Nucleus accumbens (tissue), 56 donors: Measurements from ENCODE around the gene LRCH1.

ENCODE experiments used
- DNase-seq, 56 donors: peaks; one replicate each; lab custom pipeline; 2025; lab: John Stamatoyannopoulos, UW

LRCH1 gene

DNA sequence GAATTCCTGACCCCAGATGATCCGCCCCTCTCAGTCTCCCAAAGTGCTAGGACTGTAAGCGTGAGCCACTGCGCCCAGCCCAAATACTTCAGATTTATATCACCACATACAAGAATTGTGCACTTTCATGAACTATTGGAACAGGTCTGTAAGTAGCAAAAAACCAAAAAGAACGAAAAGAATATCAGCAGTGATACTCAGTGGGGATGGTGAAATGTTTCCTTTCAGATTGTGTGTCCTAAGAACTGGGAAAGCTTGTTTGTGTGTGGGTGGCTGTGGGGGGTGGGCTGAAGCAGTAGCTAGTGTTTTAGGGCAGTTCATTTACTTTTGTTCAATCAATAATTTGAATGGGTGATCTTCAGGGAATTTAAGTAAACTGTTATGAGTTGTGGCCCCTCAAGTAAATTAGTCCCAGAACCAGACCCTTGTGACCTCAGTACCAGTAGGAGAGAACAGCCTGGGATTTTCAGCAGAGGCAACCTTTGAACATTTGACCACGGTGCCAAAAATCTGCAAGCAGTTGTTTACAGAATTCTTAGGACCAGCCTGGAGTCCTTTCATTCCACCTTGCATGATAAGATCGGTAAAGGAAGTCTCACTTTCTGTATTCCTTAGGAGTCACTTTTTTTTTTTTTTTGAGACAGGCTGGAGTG lies 106.6 kb downstream of the LRCH1 start:
- no peak for DNase-seq

DNA sequence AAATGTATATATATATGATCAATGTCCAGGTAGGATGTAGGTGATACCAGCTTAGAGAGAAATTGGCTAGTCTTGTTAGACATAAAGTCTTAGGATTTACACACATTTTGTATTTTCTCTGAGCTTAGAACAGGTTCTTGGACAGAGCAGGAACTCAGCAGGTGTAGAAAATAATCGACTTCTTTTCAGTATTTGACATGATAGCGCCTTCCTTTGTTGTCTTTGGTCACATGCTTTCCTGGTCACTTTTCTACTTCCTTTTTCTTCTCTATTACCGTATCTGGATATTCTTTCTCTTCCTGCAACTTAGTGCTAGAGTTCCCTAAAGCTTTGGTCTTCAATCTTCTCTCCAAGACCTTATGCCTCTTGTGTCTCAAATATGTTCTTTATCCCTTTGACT lies 107.4 kb downstream of the LRCH1 start:
- DNase-seq: no peak

DNA sequence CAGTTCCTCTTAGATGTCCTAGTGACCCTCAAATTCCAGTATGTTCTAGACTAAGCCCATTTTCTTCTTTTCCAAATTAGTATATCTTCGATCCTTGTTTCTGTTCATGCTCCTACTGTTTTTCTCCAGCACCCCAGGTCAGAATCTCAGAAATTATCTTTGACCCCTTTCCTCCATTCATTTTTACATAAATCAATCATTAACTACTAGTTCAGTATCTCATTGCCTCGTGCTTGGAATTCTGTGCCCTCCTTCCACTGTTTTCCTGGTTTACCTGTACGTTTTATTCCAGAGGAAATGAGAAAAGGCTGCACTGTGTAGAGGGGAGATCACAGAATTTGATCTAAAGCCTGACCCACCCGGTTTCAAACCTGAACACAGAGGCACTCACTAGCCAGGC lies 107.9 kb downstream of the LRCH1 start:
- no peak for DNase-seq

DNA sequence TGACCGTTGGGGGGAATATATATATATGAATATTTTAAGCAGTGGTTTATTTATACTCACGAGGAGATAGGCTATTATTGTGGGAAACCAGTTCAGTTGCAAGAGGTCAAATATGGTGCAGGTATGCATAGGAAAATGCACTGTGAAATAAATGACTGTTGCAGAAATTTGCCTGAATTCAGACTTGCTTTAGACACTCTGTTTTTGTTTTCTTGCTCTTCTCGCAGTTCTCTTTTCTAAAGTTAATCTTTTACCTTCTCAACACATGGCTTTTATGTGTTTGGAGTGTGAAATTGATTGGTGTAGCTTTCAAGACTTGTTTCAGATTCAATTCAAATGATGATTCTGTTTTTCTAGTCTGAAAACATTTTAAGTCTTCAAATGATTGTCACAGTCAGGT lies 109.7 kb downstream of the LRCH1 start:
- no peak for DNase-seq

DNA sequence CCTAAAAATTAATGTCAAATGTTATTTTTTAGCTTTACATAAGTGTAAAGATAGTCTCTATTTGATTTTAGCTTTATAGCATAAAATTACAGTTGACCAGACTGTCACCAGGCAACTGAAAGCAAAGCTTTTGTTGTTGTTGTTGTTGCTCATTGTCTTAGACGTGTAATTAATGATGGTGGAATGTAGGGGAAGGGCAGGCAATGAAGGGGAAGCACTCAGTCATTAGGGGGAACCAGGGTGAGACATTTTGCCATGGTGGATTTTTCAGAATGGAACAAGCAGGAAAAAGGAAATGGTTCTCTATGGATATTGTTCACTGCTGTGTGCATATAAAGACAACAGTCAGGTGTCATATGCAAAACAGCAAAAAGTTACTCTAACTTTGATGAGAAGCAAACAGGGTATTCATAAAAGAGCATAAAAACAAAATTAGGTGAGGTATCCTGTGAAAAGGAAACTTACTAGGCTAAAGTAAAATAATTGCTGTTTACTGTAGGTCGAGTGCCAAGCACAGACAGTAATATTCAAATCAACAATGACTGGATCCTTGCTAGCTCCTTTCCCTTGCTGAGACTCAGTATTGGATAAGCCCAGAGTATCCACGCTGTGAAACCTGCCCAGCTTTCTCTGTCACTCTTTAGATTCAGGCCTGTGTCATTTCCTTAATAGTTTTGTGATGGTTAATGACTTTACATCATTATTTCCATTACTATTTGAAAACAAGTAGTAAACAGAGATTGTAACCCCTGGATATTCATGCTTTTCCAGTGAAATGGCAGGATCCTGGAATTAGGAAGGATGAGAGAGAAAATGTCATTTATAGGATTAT lies 110.5 kb downstream of the LRCH1 start:
- no peak for DNase-seq

DNA sequence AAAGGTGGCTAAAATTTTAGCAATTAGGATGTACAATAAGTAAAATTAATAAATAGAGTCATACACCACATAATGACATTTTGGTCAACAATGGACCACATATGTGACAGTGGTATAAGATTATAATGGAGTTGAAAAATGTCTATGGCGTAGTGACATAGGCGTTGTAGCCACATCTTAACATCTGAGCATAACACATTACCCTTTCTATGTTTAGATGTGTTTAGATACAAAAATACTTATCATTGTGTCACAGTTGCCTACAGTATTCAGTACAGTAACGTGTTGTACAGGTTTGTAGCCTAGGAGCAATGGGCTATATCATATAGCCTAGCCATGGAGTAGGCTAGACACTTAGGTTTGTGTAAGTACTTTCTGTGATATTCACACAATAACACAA lies 111.2 kb downstream of the LRCH1 start:
- no peak for DNase-seq

DNA sequence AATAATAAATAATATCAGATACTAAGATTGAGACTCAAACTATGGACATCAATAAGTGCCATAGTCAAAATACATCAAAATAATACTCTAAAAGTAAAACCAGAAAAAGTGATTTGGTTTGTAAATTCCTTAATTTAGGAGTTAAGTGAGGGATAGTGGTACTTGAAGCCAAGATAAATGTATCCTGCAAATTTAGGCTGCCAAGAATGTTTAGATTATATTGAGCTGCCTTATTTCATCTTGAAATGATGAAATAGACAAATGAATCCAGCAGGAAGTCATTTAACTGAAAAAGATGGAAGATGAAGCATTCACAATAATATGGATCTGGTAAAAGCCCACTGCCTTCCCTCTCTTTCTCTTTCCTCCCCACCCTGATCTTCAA lies 112.3 kb downstream of the LRCH1 start:
- no peak for DNase-seq

DNA sequence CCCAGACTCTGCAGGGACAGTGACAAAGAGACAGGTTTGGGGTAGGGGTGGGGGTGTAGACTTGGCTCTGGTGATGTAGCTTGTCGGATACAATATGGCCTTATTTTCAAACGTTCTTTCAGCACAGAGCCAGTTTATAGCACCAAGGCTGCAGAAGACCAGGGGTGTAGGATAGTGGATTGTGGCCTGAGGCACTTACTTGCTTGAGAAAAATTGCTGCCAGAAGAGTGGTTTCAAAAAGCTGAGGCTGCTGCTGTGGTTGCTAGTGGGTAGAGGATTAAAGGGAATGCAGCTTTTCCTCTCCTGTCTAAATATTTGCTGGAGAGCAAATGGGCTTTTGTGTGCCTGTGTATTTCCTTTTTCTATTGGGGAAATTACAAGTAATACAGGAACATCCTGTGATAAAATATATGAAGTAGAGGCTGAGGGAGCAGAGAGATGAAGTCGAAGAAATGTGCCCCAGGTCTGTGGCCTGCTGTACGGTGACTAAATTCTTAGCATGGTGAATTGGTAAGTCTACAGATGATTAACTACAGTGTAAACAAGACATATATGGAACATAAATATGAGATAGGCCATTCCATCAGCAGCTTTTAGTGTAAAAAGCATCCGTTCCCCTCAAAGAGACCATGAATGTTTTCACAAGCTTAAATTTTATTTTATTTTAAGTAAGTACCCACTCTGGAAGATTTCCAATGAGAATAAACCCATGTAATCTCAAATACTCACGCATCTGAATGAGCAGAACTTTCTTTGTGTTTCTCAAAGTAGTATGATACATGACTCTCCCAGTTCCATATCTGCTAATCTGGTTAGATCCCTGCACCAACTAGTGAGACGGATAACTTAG lies 112.9 kb downstream of the LRCH1 start:
- no peak for DNase-seq

DNA sequence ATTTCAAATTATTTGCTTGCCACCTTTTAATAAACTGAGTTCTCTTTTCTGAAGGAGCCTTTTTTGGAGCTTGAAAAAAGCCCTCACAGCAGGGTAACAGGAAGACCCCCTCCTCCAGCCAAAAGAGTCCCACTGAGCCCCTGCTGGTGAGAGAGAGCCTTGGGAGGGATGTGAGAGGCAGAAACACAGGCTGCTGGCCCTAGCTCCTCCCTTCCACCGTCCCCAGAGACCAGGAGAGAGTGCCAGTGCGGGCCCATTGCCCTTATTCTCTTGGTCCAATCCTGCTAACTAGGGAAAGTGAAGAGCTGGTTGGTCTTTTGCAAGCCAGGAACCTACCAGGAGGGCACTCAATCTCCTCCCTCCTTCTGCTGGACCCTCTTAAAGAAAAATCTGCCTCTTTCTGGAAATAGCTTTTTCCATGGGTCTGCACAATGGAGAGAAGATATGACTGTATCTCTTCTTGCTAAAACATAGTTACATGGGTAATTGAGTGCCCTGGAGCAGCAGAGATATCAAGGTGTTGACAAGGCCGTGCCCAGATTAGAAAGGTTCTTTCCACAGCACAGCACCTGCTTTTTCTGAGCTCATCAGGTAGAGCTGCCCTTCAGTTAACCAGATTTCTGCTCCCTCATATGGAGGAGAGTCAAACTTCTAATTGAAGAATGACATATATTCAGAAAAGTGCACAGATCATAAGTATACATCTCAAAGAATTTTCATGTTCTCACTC lies 113.9 kb downstream of the LRCH1 start:
- DNase-seq: no peak

DNA sequence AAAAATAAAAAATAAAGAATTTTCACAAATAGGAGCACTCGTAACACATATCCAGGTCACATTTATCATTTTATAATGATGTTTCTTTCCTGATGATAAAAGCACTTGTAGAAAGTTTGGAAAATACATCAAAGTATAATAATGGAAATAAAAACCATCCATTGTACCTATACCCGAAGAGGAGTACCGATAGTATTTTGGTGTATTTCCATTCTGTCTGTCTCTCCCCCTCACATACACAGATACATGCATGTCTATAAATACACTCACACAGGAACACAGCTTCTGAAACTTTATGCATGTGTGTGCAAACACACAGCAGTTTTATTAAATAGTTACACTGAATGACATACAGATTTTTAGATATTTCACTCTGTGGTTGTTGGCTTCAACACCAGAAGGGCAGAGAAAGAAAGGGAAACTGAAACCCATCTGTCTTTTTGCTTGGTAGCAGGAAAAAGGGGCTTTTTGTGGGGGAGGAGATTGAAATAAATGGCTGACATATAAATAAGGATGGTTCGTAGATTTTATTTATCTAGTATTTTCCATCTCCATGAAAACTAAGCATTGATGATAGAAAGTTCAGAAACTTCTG lies 114.8 kb downstream of the LRCH1 start:
- no peak for DNase-seq

DNA sequence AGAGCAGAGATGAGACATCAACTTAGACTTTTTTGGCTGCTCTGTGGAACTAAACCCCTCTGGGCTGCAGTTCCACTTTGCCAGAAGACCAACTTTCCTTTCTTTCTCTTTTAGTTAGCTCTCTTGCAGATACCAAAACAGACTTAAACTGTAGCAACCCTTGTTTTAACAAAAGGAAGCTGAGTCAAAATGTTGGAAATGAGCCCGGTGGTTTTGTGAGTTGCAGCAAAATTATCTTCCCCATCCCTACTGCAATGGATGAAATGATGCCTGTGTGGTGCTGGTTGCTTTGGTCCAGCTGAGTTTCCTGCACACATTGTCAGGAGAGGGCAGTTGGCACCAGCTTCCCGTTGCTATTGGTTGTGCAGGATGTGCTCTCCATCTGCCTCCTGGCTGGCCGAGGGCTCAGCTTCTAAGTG lies 115.3 kb downstream of the LRCH1 start:
- DNase-seq: peak in 12 of 56 donors; percentile 1 to 37 (median 6)

DNA sequence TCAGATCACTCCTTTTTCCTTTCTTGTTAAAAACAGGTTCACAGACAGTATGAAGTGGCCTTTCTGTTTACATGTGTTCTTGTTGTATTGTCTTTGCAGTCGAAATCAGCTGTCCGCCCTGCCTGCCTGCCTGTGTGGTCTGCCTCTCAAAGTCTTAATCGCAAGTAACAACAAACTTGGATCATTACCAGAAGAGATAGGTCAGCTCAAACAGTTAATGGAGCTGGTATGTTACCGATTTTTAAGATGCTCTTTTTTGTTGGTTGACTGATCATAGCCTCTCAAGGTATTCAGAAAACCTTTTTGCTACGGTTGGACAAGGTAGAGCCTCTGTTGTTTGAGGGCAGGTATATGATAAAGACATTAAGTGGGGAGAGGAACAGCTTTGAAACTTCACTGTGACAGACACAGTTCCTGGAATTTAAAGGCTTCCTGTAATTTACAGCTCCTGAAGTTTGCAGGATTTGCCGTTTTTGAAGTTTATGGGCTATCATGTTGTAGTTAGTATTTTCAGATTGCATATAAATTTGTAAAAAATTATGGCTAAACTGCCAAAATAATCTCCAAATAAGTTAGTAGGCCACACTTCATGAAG lies 116.1 kb downstream of the LRCH1 start:
- no peak for DNase-seq

DNA sequence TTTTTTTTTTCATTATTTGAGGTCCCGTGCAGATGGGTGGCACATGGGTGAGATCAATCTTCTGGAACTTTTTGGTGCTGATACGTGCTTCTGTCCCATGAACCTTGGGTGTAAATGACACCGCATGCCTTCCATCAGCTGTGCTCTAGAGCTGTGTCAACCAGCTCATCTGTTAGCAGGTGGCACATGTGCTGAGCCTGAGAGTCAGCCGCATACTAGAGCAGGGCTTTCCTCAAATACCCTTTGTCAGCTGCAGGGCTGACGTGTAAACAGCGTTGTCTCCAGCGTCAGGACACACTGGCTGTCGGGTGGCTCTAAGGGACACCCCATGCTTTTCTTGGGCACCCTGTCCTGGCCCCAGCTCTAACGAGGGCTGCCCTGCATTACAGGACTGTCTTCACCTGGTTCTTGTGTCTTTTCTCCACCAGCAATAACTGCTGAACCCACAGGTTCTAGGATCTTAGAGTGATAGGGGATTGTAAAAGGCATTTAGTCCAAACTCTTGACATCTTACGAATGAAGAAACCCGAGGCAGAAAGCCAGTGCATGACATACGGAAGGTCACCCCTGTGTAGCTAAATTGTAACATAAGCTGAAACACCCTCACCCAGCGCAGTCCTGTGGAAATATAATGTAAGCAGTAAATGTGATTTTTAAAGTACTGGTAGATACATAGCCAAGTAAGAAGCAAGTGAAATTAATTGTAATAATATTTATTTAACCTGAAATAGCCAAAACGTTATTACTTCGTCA lies 119.5 kb downstream of the LRCH1 start:
- no peak for DNase-seq

DNA sequence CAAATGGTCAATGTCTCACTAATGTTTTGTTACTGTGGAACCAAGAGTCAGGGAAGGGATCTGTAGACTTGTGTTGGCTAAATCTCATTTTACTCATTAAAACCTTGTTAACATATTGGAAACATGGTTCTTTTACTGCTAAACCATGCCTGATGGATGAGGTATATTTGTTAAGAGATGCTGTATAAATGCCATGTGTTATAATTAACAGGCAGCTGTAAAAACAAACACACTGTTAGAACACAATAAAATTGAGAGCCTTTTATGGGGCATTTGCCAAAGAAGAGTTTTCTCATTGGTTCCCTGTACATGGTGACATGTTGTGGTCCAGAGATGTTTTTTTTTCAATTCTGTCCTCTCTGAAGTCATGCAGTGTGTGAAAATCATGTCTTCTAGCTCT lies 122.0 kb downstream of the LRCH1 start:
- no peak for DNase-seq

DNA sequence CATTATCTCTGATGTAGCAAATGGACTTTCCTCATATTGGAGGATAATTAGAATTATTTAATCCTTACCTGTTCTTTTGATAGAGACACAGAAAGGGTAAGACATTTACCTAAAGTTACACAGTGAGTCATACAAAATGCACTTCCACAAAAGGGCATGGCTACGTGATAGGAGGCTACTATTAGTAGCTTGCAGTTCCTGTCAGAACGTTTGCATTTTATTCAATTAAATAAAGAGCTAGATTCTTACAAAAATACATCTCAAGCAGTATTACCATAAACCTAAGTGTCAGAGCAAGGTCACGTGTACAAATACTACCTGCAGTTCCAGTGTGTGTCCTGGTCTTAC lies 123.4 kb downstream of the LRCH1 start:
- DNase-seq: no peak

DNA sequence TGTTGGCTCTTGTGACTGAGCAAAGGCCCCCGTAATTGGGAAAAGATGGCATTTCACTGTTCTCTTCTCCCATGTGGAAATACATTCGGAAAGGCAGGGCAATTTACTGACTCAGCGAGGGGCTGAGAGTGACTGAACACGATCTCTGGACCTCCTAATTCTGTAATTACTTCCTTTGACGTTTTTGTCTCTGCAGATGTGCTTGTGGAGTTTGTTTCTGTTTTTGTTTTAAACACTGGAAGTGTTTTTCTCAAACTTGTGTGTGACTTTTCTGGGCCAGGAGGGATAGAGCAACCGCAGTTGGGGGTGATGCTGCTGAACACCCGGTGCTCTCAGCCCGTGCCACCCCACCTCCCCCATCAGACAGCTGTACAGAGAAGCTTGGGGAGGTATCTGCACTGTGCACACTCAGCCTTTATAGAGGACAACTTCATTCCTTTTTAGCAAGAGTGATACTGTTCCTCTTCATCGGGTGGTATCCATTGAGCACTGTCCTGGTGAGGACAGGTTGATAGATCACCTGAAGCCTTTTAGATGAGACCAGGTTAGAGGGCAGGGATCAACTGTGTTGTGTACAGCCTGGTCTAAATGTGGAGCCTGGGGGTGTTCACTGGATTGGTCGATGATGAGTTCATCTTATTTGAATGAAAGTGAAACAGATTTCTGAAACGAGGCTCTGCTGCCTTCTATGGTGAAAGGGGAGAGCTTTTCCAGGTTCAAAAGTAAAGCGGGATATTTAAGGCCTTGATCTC lies 126.6 kb downstream of the LRCH1 start:
- DNase-seq: no peak

DNA sequence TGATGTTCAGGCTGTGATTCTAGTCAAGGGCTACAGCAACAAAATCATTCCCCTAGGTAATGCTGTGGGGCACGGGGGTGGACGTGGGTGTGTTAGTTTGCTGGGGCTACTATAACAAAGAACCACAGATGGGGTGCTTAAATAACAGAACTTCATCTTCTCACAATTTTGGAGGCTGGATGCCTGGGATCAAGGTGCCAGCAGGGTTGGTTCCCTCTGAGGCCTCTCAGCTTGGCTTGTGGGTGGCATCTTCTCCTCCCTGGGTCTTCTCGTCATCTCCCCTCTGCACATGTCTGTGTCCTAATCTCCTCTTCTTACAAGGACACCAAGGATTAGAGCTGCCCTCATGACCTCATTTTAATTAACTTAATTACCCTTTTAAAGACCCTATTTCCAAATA lies 129.0 kb downstream of the LRCH1 start:
- no peak for DNase-seq

DNA sequence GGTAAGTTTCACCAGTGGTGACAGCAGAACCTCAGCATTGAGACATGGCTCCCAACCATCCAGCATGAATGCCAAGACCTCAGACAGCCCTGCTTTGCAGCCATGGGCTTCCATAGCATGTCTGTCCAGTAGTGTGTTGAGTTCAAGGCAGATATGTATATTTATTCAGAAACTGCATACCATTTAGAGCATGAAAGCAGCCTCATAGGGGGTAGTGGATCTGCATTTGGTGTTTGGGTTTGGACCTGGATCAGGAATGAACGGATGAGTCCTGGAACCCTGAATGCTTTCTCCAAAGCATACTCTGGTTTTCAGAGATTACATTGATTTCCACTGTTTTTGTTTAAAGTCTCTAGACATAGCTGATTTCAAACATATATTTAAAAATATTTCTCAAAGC lies 129.7 kb downstream of the LRCH1 start:
- DNase-seq: no peak
